ENCODE data around the gene DNAJC30. TPM values are rescaled to one million over a fixed set of nuclear protein-coding genes. Genes with fewer than 3 reads are reported as not detected.
A peak's percentile ranks its signal among the peaks of the same experiment; 100 is the strongest.

Gene DNAJC30
- total and polyA plus RNA-seq, 2 donors (not counting 1 experiment from before 2014, with no cell fraction given): 3.8 to 7.3 TPM

DNA sequence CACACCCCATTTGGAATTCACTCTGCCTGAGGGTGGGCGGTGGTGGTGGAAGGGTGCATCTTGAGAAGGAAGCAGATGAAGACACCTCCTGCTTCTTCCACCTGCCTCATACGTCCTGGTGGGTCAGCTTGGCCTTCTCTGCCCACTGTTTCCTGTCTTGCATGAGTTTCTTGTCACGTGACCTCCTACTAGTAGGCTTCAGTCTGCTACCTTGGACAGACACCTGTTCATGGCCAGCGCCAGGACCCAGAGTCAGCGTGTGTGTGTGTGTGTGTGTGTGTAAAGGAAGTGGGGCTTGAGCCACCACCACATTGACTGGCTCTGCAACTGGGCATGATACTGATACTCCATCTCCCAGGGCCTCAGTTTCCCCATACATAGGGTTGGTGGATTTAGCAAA lies 32.7 kb downstream of the DNAJC30 start:
- Histone ChIP-seq H3K9me3 (ENCODE audit: control insufficient read depth, insufficient read depth, low read depth, low read length) (no peaks in the 10 kb centered on the region), H3K9ac (ENCODE audit: insufficient read depth, low read length) (no peak overlapping the region), H3K27ac (ENCODE audit: insufficient read depth, low read length) (no peak overlapping the region), H3K36me3 (ENCODE audit: control insufficient read depth, insufficient read depth, low read length) (no peaks in the 10 kb centered on the region), H3K4me3 (replicated peaks in 1 of 4; ENCODE audit: control extremely low read depth in 1 of 4, insufficient read depth in 1 of 4, low read depth in 3 of 4, low read length in 4 of 4) (no peak overlapping the region), H2AFZ (ENCODE audit: low read length) (no peak overlapping the region), H4K20me1 (ENCODE audit: control insufficient read depth, extremely low read depth, insufficient read depth, low read length) (no peaks in the 10 kb centered on the region), H3K79me2 (ENCODE audit: control insufficient read depth, insufficient read depth, low read length) (no peaks in the 10 kb centered on the region), H3K4me2 (ENCODE audit: extremely low read depth, insufficient read depth, low read length) (no peak overlapping the region), H3K4me1 (ENCODE audit: control insufficient read depth, extremely low read depth, insufficient read depth, low read length) (no peaks in the 10 kb centered on the region), H3K27me3 (ENCODE audit: control insufficient read depth, insufficient read depth, low read length) (peaks cover 49% of the 10 kb centered on the region)
- TF ChIP-seq EZH2 (IDR thresholded peaks at IDR 0.05; ENCODE audit: low read length, missing control alignments): no peak
- TF ChIP-seq, protein P1, sequence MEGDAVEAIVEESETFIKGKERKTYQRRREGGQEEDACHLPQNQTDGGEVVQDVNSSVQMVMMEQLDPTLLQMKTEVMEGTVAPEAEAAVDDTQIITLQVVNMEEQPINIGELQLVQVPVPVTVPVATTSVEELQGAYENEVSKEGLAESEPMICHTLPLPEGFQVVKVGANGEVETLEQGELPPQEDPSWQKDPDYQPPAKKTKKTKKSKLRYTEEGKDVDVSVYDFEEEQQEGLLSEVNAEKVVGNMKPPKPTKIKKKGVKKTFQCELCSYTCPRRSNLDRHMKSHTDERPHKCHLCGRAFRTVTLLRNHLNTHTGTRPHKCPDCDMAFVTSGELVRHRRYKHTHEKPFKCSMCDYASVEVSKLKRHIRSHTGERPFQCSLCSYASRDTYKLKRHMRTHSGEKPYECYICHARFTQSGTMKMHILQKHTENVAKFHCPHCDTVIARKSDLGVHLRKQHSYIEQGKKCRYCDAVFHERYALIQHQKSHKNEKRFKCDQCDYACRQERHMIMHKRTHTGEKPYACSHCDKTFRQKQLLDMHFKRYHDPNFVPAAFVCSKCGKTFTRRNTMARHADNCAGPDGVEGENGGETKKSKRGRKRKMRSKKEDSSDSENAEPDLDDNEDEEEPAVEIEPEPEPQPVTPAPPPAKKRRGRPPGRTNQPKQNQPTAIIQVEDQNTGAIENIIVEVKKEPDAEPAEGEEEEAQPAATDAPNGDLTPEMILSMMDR (conservative IDR thresholded peaks at IDR 0.05 in 1 of 2, IDR thresholded peaks at IDR 0.05 in 1 of 2; ENCODE audit: low read depth in 1 of 2, low read length in 2 of 2): no peak
- no peak for DNase-seq (ENCODE audit: low read depth in 2 of 2)

DNA sequence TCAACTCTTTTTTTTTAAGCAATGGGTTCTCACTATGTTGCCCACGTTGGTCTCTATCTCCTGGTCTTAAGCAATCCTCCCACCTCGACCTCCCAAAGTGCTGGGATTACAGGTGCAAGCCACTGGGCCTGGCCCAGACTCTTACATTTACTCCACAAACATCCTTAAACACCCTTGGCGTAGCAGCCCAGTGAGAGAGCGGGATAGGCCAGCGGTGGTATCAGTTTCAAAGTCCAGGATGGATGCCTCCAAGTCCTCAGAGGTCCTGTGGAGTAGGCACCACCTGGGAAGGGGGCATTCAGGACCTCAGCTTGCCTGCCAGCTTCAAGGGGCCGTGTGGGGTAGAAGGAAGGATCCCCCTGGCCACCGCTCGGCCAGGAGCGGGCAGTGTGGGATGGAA lies 33.7 kb downstream of the DNAJC30 start:
- Histone ChIP-seq H2AFZ (ENCODE audit: low read length) (no peak overlapping the region), H3K79me2 (ENCODE audit: control insufficient read depth, insufficient read depth, low read length) (no peaks in the 10 kb centered on the region), H3K4me1 (ENCODE audit: control insufficient read depth, extremely low read depth, insufficient read depth, low read length) (no peaks in the 10 kb centered on the region), H3K9ac (ENCODE audit: insufficient read depth, low read length) (no peak overlapping the region), H3K36me3 (ENCODE audit: control insufficient read depth, insufficient read depth, low read length) (no peaks in the 10 kb centered on the region), H4K20me1 (ENCODE audit: control insufficient read depth, extremely low read depth, insufficient read depth, low read length) (no peaks in the 10 kb centered on the region), H3K27me3 (ENCODE audit: control insufficient read depth, insufficient read depth, low read length) (peaks cover 51% of the 10 kb centered on the region), H3K9me3 (ENCODE audit: control insufficient read depth, insufficient read depth, low read depth, low read length) (no peaks in the 10 kb centered on the region), H3K4me2 (ENCODE audit: extremely low read depth, insufficient read depth, low read length) (no peak overlapping the region), H3K4me3 (replicated peaks in 1 of 4; ENCODE audit: control extremely low read depth in 1 of 4, insufficient read depth in 1 of 4, low read depth in 3 of 4, low read length in 4 of 4) (no peak overlapping the region), H3K27ac (ENCODE audit: insufficient read depth, low read length) (no peak overlapping the region)
- no peak for TF ChIP-seq EZH2 (IDR thresholded peaks at IDR 0.05; ENCODE audit: low read length, missing control alignments)
- TF ChIP-seq, protein P1 (conservative IDR thresholded peaks at IDR 0.05 in 1 of 2, IDR thresholded peaks at IDR 0.05 in 1 of 2; ENCODE audit: low read depth in 1 of 2, low read length in 2 of 2): no peak
- no peak for DNase-seq (ENCODE audit: low read depth in 2 of 2)

DNA sequence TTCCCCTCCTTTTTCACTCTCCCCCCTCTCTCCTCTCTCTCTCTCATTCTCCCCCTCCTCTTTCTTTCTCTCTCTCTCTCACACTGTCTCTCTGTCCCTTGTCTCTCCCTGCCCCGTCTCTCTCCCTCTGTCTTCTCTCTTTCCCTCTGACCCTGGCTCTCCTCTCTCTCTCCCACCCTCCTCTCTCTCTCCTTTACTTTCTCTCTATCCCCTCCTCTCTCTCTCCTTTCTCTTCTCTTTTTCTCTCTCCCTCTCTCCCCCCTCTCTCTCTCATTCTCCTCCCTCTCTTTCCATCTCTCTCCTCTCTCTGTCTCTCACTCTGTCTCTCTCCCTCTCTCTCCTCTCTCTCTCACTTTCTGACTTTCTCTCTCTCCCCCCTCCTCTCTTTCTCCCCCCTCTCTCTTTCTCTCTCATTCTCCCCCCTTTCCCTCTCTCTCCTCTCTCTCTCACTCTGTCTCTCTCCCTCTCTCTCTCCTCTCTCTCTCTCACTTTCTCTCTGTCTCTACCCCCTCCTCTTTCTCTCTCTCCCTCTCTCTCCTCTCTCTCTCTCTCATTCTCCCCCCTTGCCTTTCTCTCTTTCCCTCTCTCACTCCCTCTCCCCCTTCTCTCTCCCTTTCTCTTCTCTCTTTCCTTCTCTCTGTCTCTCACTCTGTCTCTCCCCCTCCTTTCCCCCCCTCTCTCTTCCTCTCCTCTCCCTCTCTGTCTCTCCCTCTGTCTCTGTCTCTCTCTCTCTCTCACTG lies 34.5 kb downstream of the DNAJC30 start:
- Histone ChIP-seq H3K4me3 (replicated peaks in 1 of 4; ENCODE audit: control extremely low read depth in 1 of 4, insufficient read depth in 1 of 4, low read depth in 3 of 4, low read length in 4 of 4) (no peak overlapping the region), H3K27ac (ENCODE audit: insufficient read depth, low read length) (no peak overlapping the region), H4K20me1 (ENCODE audit: control insufficient read depth, extremely low read depth, insufficient read depth, low read length) (no peaks in the 10 kb centered on the region), H3K27me3 (ENCODE audit: control insufficient read depth, insufficient read depth, low read length) (peaks cover 53% of the 10 kb centered on the region), H2AFZ (ENCODE audit: low read length) (no peak overlapping the region), H3K9ac (ENCODE audit: insufficient read depth, low read length) (no peak overlapping the region), H3K36me3 (ENCODE audit: control insufficient read depth, insufficient read depth, low read length) (no peaks in the 10 kb centered on the region), H3K79me2 (ENCODE audit: control insufficient read depth, insufficient read depth, low read length) (no peaks in the 10 kb centered on the region), H3K4me2 (ENCODE audit: extremely low read depth, insufficient read depth, low read length) (no peak overlapping the region), H3K9me3 (ENCODE audit: control insufficient read depth, insufficient read depth, low read depth, low read length) (no peaks in the 10 kb centered on the region), H3K4me1 (ENCODE audit: control insufficient read depth, extremely low read depth, insufficient read depth, low read length) (no peaks in the 10 kb centered on the region)
- DNase-seq (ENCODE audit: low read depth in 2 of 2): no peak
- peak; percentile 28 for TF ChIP-seq EZH2 (IDR thresholded peaks at IDR 0.05; ENCODE audit: low read length, missing control alignments)
- TF ChIP-seq, protein P1 (conservative IDR thresholded peaks at IDR 0.05 in 1 of 2, IDR thresholded peaks at IDR 0.05 in 1 of 2; ENCODE audit: low read depth in 1 of 2, low read length in 2 of 2): no peak
